ENCODE data around the gene TBX2. TPM values are rescaled to one million over a fixed set of nuclear protein-coding genes. Genes with fewer than 3 reads are reported as not detected.

TBX2 gene
- total and polyA plus RNA-seq, 2 donors from 2014 or later = 66.4 to 122 TPM

GRCh38 chr17:61369751-61370150 is 29.9 kb upstream of the TBX2 start:
- peaks cover 0 to 5% (median 0%) of the 10 kb centered on the region in 3 donors for H3K4me1 ChIP-seq (ENCODE audit: control insufficient read depth in 2 of 3, insufficient read depth in 2 of 3, low read depth in 1 of 3, low read length in 3 of 3)
- no peak overlapping the region for H3K4me3 ChIP-seq (ENCODE audit: low read length in 3 of 3)
- H3K27me3 ChIP-seq (ENCODE audit: control insufficient read depth, insufficient read depth, low read length) = no peaks in the 10 kb centered on the region
- H3K36me3 ChIP-seq (ENCODE audit: control insufficient read depth in 2 of 3, insufficient read depth in 3 of 3, low read length in 3 of 3) = no peaks in the 10 kb centered on the region
- no peaks in the 10 kb centered on the region for H3K9me3 ChIP-seq (ENCODE audit: control insufficient read depth in 2 of 3, insufficient read depth in 1 of 3, low read length in 3 of 3)
- TF ChIP-seq CTCF (IDR thresholded peaks at IDR 0.05; ENCODE audit: borderline replicate concordance, extremely low read depth, insufficient read depth) = no peak
- FAIRE-seq (no peak), DNase-seq (no peak)
- no peak overlapping the region for H3K9ac ChIP-seq (ENCODE audit: low read length in 3 of 3)
- intact Hi-C loops (cut with DNase I) = no loop called here
- H3K27ac ChIP-seq (ENCODE audit: low read depth in 2 of 2, low read length in 2 of 2) = no peak overlapping the region

- Histone ChIP-seq H3K27me3 (ENCODE audit: control insufficient read depth, insufficient read depth, low read length) (no peaks in the 10 kb centered on the region), H3K27ac (ENCODE audit: low read depth in 2 of 2, low read length in 2 of 2) (no peak overlapping the region), H3K36me3 (ENCODE audit: control insufficient read depth in 2 of 3, insufficient read depth in 3 of 3, low read length in 3 of 3) (no peaks in the 10 kb centered on the region), H3K9me3 (ENCODE audit: control insufficient read depth in 2 of 3, insufficient read depth in 1 of 3, low read length in 3 of 3) (no peaks in the 10 kb centered on the region), H3K4me3 (ENCODE audit: low read length in 3 of 3) (no peak overlapping the region), H3K9ac (ENCODE audit: low read length in 3 of 3) (no peak overlapping the region), H3K4me1 (ENCODE audit: control insufficient read depth in 2 of 3, insufficient read depth in 2 of 3, low read depth in 1 of 3, low read length in 3 of 3) (peaks cover 0 to 5% (median 0%) of the 10 kb centered on the region in 3 donors)
- TF ChIP-seq CTCF (IDR thresholded peaks at IDR 0.05; ENCODE audit: borderline replicate concordance, extremely low read depth, insufficient read depth) = no peak
- DNase-seq (no peak), FAIRE-seq (no peak)
- intact Hi-C loops (cut with DNase I) = no loop called here
Observed at GRCh38 chr17:61371179-61371578, 28.5 kb upstream of the TBX2 start.

- DNase-seq = no peak
Observed at GRCh38 chr17:61371606-61372005, 28.0 kb upstream of the TBX2 start.

More at GRCh38 chr17:61371606-61372005, 28.0 kb upstream of the TBX2 start:
- H3K36me3 ChIP-seq (ENCODE audit: control insufficient read depth in 2 of 3, insufficient read depth in 3 of 3, low read length in 3 of 3) = no peaks in the 10 kb centered on the region
- H3K27ac ChIP-seq (ENCODE audit: low read depth in 2 of 2, low read length in 2 of 2) = no peak overlapping the region
- FAIRE-seq = no peak
- no peak overlapping the region for H3K9ac ChIP-seq (ENCODE audit: low read length in 3 of 3)
- no peaks in the 10 kb centered on the region for H3K9me3 ChIP-seq (ENCODE audit: control insufficient read depth in 2 of 3, insufficient read depth in 1 of 3, low read length in 3 of 3)
- no peak for TF ChIP-seq CTCF (IDR thresholded peaks at IDR 0.05; ENCODE audit: borderline replicate concordance, extremely low read depth, insufficient read depth)
- peaks cover 0 to 4% (median 0%) of the 10 kb centered on the region in 3 donors for H3K4me1 ChIP-seq (ENCODE audit: control insufficient read depth in 2 of 3, insufficient read depth in 2 of 3, low read depth in 1 of 3, low read length in 3 of 3)
- no peak overlapping the region for H3K4me3 ChIP-seq (ENCODE audit: low read length in 3 of 3)
- H3K27me3 ChIP-seq (ENCODE audit: control insufficient read depth, insufficient read depth, low read length) = no peaks in the 10 kb centered on the region
- intact Hi-C loops (cut with DNase I) = no loop called here

All from kidney (tissue), 14 donors.